Subcutaneous adipose tissue (tissue), 4 donors: ENCODE results near the gene BCL6. TPM values are rescaled to one million over a fixed set of nuclear protein-coding genes. Genes with fewer than 3 reads are reported as not detected.

Experiments
- CTCF ChIP-seq: fragments of 450-650 bp; IDR thresholded peaks from one replicate; pipeline ENCODE4 v1.5.1; 2016; ENCODE audit warnings: low read depth, mild to moderate bottlenecking, control low read depth, antibody characterized with exemption, moderate library complexity
- total RNA-seq, 4 donors: library from RNA; depleted of rRNA; stranded (reverse); fragments of >200 nt; gene quantifications; one replicate each; pipeline ENCODE4 v1.1.0, GENCODE V29; 2016

BCL6 gene
- total RNA-seq, 4 donors from 2014 or later: 140 to 426 (median 298) TPM

- TF ChIP-seq CTCF: no peak
These were observed 25.0 kb downstream of the BCL6 start for GRCh38 chr3:187720337-187720670.

- TF ChIP-seq CTCF: no peak
These were observed 25.5 kb downstream of the BCL6 start for GRCh38 chr3:187719628-187720336.

- no peak for TF ChIP-seq CTCF
These were observed 26.5 kb downstream of the BCL6 start for GRCh38 chr3:187718802-187719201.

DNA sequence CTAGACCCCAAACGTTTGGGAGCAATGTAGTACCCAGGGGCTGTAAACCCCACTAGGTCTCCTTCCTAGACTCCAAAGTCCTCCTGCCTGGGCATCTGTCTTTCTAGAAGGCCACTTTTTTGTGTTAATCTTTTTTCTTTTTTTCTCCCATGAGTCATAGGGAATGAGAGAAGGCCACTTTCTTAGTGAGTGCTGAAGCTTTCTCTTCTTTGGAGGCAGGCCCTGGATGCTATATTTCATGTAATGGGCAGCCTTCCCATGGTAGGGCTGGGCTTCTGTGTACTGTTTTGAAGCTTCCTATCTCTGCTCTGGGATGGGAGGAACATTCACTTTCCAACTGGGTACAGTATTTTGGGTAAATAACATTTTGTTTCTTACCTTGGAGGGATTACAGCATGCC, 27.7 kb downstream of the BCL6 start:
- TF ChIP-seq CTCF: no peak

GRCh38 chr3:187714404-187714979, 30.8 kb downstream of the BCL6 start:
- TF ChIP-seq CTCF: no peak

GRCh38 chr3:187713504-187713903, 31.8 kb downstream of the BCL6 start:
- TF ChIP-seq CTCF: no peak

GRCh38 chr3:187709155-187709554, 36.1 kb downstream of the BCL6 start:
- no peak for TF ChIP-seq CTCF
